Smooth muscle cell (in vitro differentiated cells): ENCODE results near the gene SIGLEC7. TPM values are rescaled to one million over a fixed set of nuclear protein-coding genes. Genes with fewer than 3 reads are reported as not detected.

Experiments
- DNase-seq: peaks from one replicate; lab custom pipeline; 2025; ENCODE audit not compliant: unreplicated experiment; lab: John Stamatoyannopoulos, UW
- H2AFZ ChIP-seq: fragments of 200-600 bp; sonication (generic); 2 replicates; pipeline ENCODE4 v1.6.0; 2016; ENCODE audit warnings: antibody characterized with exemption, low read depth, mild to moderate bottlenecking
- H3F3A ChIP-seq: fragments of 200-600 bp; sonication (generic); 2 replicates; pipeline ENCODE4 v1.6.0; 2017; ENCODE audit warnings: antibody characterized with exemption, low read depth
- H3K27ac ChIP-seq: fragments of 200-600 bp; sonication (generic); 2 replicates; pipeline ENCODE4 v1.5.1; 2016; ENCODE audit warnings: low read depth, mild to moderate bottlenecking
- H3K27me3 ChIP-seq: fragments of 200-600 bp; sonication (generic); 2 replicates; pipeline ENCODE4 v1.6.1; 2016; ENCODE audit warnings: low read depth, mild to moderate bottlenecking
- H3K36me3 ChIP-seq: fragments of 200-600 bp; sonication (generic); 2 replicates; pipeline ENCODE4 v1.5.1; 2016; ENCODE audit warnings: low read depth
- H3K4me1 ChIP-seq: fragments of 200-600 bp; sonication (generic); 2 replicates; pipeline ENCODE4 v1.5.1; 2016; ENCODE audit warnings: low read depth
- H3K4me2 ChIP-seq: fragments of 200-600 bp; sonication (generic); 2 replicates; pipeline ENCODE4 v1.6.0; 2016; ENCODE audit warnings: mild to moderate bottlenecking
- H3K4me3 ChIP-seq: fragments of 200-600 bp; sonication (generic); 2 replicates; pipeline ENCODE4 v1.5.1; 2016; ENCODE audit warnings: mild to moderate bottlenecking
- H3K79me2 ChIP-seq: fragments of 200-600 bp; sonication (generic); 2 replicates; pipeline ENCODE4 v1.6.0; 2016; ENCODE audit warnings: low read depth, mild to moderate bottlenecking
- H3K9ac ChIP-seq: fragments of 200-600 bp; sonication (generic); 2 replicates; pipeline ENCODE4 v1.6.0; 2016; ENCODE audit warnings: low read depth
- H3K9me3 ChIP-seq: fragments of 200-600 bp; sonication (generic); replicated peaks from 2 replicates; pipeline ENCODE4 v1.5.1; 2016; ENCODE audit warnings: low read depth
- H4K20me1 ChIP-seq: fragments of 200-600 bp; sonication (generic); 2 replicates; pipeline ENCODE4 v1.6.0; 2016; ENCODE audit warnings: low read depth
- WGBS: methylation state at CpG from one replicate; pipeline ENCODE4 v1.1.7; 2016; ENCODE audit warnings: low lambda C conversion rate; 5-methylcytosine and 5-hydroxymethylcytosine counted together
- polyA plus RNA-seq: library from polyadenylated mRNA; unstranded; fragments of >200 nt; fragmentation: Nextera tagmentation; extraction: Ambion mirVana; gene quantifications from 2 replicates; pipeline ENCODE4 v1.2.1, GENCODE V29; 2016
- total RNA-seq: library from RNA; depleted of rRNA; stranded (reverse); fragments of >200 nt; gene quantifications from 2 replicates; pipeline ENCODE4 v1.2.3, GENCODE V29; 2014
- TF ChIP-seq, protein P1 (sequence below): fragments of 200-600 bp; sonication (generic); IDR thresholded peaks from 2 replicates; pipeline ENCODE4 v1.5.1; 2017; ENCODE audit warnings: borderline replicate concordance, mild to moderate bottlenecking, antibody characterized with exemption; ENCODE audit not compliant: insufficient read depth, poor library complexity, severe bottlenecking

SIGLEC7 gene
- total and polyA plus RNA-seq, 2 experiments from 2014 or later: not detected

DNA sequence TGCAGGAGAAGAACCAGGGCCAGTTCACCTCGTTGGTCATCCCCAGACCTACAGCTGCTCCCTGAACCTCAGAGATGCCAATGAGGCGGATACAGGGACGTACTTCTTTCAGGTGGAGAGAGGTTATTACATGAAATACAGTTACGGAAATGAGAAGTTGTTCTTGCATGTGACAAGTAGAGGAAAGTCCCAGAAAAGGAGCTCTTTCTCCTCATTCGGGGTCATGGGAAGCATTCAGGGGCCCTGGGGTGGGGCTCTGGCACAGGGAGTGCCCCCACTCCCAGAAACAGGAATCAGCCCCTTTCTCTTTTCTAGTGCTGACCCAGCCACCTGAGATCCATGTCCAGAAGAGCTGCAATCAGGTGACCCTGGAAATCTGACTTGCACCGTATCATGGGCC is 21.9 kb upstream of the SIGLEC7 start:
- Histone ChIP-seq H3K27me3 (peaks cover 8% of the 10 kb centered on the region), H3K4me1 (no peaks in the 10 kb centered on the region), H3K9me3 (no peaks in the 10 kb centered on the region), H3K4me2 (no peak overlapping the region), H3K36me3 (no peaks in the 10 kb centered on the region), H3K27ac (no peak overlapping the region), H3K79me2 (no peaks in the 10 kb centered on the region), H4K20me1 (no peaks in the 10 kb centered on the region), H2AFZ (no peak overlapping the region), H3F3A (no peaks in the 10 kb centered on the region), H3K9ac (no peak overlapping the region), H3K4me3 (no peak overlapping the region)
- DNase-seq: no peak
- WGBS: 90% methylated on average over 6 of the region's 6 CpGs
- TF ChIP-seq, protein P1, sequence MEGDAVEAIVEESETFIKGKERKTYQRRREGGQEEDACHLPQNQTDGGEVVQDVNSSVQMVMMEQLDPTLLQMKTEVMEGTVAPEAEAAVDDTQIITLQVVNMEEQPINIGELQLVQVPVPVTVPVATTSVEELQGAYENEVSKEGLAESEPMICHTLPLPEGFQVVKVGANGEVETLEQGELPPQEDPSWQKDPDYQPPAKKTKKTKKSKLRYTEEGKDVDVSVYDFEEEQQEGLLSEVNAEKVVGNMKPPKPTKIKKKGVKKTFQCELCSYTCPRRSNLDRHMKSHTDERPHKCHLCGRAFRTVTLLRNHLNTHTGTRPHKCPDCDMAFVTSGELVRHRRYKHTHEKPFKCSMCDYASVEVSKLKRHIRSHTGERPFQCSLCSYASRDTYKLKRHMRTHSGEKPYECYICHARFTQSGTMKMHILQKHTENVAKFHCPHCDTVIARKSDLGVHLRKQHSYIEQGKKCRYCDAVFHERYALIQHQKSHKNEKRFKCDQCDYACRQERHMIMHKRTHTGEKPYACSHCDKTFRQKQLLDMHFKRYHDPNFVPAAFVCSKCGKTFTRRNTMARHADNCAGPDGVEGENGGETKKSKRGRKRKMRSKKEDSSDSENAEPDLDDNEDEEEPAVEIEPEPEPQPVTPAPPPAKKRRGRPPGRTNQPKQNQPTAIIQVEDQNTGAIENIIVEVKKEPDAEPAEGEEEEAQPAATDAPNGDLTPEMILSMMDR: no peak

DNA sequence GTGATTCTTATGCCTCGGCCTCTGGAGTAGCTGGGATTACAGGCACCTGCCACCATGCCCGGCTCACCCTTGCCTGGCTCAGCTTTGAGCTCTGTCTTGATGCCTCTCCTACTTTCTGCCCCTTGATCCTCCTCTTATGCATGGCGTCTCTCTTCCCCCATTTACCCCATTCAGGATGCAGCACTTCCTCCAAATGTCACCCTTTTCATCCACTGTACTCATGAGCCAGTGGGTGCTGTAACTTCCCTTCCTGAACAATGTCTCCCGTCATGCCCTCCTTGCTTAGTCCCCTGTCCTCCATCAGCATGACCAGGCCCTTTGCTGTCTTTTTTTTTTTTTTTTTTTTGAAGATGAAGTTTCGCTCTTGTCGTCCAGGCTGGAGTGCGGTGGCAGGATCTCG is 20.8 kb upstream of the SIGLEC7 start:
- 86% methylated on average over 8 of the region's 8 CpGs for WGBS

DNA sequence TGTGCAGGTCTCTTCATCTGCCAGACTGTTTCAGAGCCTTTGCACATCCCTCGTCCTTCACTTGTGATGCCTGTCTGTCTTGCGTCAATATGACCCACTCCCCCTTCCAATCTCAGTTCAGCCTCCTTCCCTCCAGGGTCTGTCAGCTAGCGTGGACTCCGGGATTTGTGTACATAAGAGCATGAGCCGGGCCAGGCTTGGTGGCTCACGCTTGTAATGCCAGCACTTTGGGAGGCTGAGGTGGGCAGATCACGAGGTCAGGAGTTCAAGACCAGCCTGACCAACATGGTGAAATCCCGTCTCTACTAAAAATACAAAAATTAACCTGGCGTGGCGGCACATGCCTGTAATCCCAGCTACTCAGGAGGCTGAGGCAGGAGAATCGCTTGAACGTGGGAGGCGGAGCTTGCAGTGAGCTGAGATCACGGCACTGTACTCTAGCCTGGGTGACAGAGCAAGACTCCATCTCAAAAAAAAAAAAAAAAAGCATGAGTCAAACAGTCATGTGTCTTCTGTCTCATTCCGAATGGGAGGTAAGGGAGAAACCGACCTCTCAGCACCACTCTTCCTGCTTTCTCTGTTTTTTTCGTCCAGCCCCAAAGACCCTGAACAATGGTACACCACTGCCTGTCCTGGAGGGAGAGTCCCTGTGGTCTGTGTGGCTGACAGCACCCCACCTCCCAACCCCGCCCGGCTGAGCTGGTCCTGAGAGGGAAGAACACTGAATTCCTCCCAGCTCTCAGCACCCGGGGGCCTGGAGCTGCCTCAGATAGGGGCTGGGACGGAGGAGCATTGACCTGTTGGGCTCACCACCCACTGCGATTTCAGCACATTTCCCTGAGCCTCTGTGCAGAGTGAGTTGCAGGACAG is 19.8 kb upstream of the SIGLEC7 start:
- H3K27ac ChIP-seq: no peak overlapping the region

More for the DNA sequence above, 20.8 kb upstream of the SIGLEC7 start:
- Histone ChIP-seq H3K36me3 (no peaks in the 10 kb centered on the region), H3K4me3 (no peak overlapping the region), H3K27ac (no peak overlapping the region), H2AFZ (no peak overlapping the region), H3F3A (no peaks in the 10 kb centered on the region), H3K4me2 (no peak overlapping the region), H3K9me3 (no peaks in the 10 kb centered on the region), H3K4me1 (no peaks in the 10 kb centered on the region), H3K9ac (no peak overlapping the region), H3K27me3 (peaks cover 6% of the 10 kb centered on the region), H4K20me1 (no peaks in the 10 kb centered on the region), H3K79me2 (no peaks in the 10 kb centered on the region)
- TF ChIP-seq, protein P1: no peak
- DNase-seq: no peak

More for the DNA sequence above, 19.8 kb upstream of the SIGLEC7 start:
- Histone ChIP-seq H3K9ac (no peak overlapping the region), H3K36me3 (no peaks in the 10 kb centered on the region), H3K79me2 (no peaks in the 10 kb centered on the region), H3K4me2 (no peak overlapping the region), H3F3A (no peaks in the 10 kb centered on the region), H3K4me3 (no peak overlapping the region), H4K20me1 (no peaks in the 10 kb centered on the region), H3K4me1 (no peaks in the 10 kb centered on the region), H2AFZ (no peak overlapping the region), H3K27me3 (peaks cover 3% of the 10 kb centered on the region), H3K9me3 (no peaks in the 10 kb centered on the region)
- DNase-seq: no peak
- WGBS: 90% methylated on average over 22 of the region's 22 CpGs
- TF ChIP-seq, protein P1: no peak
